ENCODE data around the gene CHRDL2.

Gene CHRDL2

DNA sequence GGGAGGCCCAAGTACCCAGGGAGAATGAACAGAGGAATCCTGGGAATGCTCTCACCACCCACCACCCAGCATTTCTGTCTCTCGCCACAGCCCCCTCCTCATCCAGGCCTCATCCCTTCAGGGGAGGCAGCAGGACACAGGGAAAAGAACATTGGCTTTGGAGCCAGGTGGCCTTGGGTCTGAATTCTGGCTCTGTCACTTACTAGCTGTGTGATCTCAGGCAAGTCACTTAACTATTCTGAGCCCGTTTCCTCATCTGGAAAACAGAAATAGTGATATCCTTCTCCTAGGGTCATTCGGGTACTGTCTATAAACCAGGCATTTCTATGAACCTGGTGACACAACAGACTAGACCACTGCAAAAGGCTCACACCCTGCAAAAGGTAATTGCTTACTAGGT is 22.1 kb downstream of the CHRDL2 start:
- no peak for DNase-seq

DNA sequence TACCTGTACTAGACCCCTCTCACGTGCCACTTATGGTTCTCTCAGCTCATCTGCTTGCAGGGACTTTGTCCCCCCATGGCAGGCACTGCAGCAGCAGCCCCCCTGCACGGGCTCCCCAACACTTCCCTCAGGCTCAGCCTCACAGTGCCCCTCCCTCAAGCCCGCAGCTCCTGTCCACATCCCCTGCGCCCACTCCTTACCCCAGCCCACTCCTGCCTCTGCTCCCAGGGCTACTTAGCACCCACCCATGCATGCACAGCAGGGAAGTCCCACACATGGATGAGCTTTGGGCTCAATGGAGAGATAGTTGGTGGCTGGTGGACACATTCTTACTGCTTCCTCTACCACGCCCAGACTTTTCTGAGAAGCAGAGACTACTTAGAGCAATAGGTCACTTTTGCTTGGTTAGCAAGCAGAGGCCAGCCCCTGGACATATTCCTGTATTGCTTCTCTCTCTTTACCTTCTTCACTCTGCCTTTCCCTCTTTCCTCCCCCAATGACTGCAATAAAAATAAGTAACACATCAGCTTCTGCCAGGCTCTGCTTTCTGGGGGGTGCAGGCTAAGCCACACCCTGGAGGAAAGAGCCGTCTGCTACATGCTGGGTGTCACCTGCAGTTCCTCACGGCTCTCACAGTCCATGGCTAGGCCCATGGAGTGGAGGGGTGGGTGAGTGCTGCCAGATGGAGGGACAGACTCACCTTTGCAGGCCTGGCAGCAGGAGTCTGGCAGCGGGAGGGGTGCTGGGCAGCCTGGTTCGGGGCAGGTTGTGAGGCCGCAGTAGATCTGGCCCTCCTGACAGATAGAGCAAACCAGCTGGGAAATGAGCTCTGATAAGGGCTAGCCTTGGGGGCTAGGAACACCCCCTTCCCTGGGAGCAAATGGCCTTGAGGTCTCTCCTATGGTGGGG is 23.4 kb downstream of the CHRDL2 start:
- DNase-seq = no peak

DNA sequence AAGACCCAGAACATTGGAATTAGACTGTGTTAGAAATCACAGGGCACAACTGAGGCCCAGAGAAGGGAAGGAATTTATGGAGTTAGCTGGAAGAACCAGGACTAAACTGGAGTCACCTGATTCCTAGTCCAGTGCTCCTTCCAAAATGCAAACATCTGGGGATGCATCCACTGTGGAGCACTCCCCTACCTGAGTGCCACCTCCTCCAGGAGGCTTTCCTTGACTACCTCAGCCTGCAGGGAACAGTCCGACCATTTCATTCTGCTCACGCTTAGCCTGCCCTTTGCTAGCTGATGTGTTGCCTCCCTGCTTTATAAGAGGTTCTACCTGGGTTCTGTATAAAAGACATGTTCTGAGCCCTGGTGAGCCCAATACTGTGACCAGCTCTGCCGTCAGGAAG is 24.0 kb downstream of the CHRDL2 start:
- DNase-seq = no peak

DNA sequence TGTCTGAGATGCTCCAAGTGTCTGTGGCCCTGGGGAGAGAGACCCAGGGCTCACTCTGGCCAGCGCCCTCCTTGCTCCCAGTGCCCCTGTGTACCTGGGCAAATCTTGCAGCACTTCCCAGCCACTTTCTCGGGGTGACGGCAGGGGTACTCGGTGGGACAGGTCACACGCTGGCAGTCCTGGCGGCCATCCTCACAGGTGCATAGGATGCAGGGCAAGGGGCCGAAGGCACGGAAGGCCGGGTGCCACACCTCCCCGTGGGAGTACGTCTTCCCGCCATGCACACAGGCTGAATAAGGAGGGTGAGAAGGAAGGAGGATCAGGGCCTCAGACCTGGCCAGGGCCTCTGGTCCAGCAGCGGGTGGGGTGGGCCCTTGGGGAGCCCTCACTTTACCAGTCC is 28.0 kb downstream of the CHRDL2 start:
- no peak for DNase-seq

- DNase-seq = peak; percentile 67
These were observed 28.7 kb downstream of the CHRDL2 start for GRCh38 chr11:74702383-74703007.

DNA sequence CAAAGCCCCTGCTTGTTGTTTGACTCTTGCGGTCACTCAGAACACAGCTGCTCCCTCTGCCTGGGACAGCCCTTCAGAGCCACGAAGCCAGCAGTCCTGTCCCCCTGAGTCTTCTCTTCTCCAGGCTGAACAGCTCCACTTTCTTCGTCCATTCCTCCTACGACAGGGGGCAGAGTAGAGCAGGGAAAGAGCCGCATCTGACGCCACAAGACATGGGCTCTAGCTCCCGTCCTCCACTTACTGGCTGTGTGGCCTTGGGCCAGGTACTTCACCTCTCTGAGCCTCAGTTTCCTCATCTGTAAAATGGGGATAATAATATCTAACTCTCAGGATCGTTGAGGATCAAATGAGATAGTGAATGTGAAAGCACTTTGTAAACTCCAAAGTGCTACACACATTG is 29.9 kb downstream of the CHRDL2 start:
- peak; percentile 6 for DNase-seq

DNA sequence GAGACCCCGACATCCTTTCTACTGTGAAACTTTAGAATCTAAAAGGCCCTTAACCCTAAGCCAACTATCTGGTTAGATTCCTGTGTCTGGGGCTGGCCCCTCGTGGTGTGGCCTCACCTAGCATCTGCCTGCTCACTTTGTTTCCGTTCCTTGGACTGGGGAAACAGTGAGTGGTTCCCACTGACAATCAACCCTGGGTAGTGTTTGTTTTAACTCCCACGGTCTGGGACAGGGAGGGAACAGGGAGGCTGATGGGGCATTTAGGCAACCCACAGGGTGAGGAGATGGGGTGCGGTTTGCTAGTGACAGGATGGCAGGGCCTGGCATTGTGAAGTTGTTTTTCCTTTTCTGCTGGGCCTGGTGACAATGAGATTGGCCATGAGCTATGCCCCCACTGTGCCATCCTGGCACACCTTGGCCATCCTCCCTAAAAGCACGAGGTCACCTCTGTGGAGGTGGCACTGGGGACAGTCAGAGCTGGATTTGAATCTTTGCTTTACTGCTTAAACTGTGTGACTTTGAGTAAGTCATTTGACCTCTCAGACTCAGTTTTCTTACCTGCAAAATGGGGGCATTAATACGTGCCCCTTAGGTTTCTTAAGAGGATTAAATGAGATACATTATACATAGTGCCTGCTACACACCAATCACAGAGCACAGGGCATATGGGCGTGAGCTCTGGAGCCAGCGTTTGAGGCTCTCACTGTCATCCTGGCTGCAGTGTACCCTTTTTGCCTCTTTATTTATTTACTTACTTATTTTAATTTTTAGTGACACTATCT is 31.4 kb downstream of the CHRDL2 start:
- DNase-seq = no peak

DNA sequence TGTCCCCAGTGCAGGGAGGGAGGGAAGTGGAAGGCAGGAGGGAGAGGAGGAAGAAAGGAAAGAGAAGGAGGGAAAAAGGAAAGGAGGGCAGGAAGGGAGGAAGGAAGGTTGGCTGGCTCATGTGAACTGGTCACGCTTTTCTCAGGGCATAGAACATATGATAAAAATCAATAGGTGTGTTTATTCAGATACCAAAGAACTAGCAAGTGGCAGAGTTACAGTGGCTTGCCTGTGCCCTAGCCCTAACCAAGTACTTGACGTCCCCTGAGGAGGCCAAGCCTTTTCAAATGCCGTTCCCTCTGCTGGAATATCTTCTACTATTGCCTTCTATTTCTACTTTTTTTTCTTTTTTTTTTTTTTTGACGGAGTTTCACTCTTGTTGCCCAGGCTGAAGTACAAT is 33.5 kb downstream of the CHRDL2 start:
- DNase-seq = no peak

DNA sequence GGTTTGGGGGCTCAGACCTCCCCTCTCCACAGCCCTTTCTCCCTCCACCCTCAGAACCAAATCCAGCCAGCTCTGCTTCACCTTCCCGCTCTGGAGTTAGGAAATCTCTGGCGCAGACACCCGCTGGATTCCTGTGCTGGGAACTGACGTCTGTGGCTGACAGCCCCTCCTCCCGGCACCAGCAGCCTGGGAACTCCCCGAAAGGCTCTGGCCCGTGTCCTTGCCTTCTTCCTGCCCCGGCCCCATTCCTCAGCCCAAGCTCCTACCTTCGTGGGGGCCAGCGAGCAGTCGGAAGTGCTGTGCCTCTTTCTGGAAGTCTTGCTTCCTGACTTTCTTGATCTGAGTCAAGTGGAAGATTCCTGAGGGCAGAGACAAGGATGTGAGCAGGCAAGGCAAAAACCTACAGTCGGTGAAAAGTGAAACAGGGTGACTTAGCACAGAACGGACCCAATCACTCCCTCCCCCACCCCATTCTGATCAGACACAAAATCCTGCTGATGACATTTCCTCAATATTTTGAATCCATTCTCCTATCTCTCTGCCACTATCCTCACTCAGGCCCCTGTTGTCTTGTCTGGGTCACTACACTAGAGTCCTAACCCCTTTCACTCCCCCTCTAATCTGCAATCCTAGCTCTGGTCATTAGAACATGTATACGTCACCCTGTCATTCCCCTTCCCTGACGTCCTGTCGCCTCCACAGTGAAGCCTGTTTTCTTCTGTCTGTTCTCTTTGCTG is 34.1 kb downstream of the CHRDL2 start:
- no peak for DNase-seq

- DNase-seq = no peak
These were observed 34.7 kb downstream of the CHRDL2 start for GRCh38 chr11:74696500-74696899.

- DNase-seq = no peak
These were observed 35.4 kb downstream of the CHRDL2 start for GRCh38 chr11:74695705-74696280.

GRCh38 chr11:74694136-74694930 is 36.9 kb downstream of the CHRDL2 start:
- no peak for DNase-seq

- DNase-seq = no peak
These were observed 37.7 kb downstream of the CHRDL2 start for GRCh38 chr11:74693531-74693930.

DNA sequence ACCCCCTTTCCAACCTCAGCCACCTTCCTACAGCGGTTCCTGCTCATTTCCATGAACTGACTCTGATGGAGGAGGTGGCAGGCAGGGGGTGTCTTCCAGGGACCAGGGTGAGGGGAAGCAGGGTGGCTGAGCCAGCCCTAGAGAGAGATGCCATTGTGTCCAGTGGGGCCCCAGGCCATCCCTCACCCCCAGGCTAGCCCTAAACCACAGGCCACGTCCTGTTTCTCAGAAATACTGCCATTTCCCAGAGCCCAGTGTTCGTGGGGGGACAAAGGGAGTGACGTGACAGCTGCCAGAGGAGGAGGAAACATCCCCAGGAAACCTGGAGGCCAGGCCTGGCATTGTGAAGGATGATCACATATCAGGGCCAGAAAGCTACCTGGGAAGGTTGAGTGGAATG is 39.5 kb downstream of the CHRDL2 start:
- no peak for DNase-seq

- no peak for DNase-seq
These were observed 41.6 kb downstream of the CHRDL2 start for GRCh38 chr11:74689666-74690065.

- DNase-seq = no peak
These were observed 43.8 kb downstream of the CHRDL2 start for GRCh38 chr11:74687237-74688023.

DNA sequence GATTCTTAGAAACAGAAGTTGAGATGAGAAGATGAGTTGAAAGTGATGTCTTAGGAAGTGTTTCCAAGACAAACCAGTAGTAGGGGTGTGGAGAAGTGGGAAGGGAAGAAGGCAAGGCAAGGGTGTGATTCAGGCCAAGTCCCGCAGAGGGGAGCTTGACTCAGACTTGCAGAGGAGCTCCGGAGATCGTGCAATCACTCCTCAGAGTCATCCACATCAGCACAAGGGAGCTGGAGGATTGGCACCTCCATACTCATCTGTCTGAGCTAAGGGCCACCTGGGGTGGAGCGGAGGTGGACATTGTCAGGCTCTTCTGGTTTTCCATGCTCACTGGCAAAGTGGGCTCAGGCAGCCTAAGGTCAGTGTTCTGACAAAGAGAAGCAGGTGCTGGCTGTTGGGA is 44.4 kb downstream of the CHRDL2 start:
- no peak for DNase-seq

GRCh38 chr11:74685905-74686304 is 45.3 kb downstream of the CHRDL2 start:
- no peak for DNase-seq

- no peak for DNase-seq
These were observed 45.9 kb downstream of the CHRDL2 start for GRCh38 chr11:74685338-74685737.

DNA sequence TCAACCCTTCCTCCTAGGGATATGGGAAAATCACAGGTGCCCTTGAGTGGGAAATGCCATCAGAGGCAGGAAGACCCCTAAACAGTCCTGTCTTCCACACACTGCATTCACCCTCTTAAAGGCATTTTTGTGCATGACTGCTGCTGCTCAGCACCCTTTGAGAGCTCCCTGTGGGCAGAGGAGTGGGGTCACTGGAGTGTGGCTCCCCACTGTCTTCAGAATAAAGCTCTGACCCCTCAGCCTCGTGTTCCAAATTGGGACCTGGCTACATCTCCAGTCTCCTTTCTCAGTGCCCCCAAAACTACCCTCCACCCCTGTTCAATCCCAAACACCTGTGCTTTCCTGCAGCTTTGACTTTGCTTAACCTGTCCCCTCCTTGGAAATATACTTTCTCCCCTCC is 46.6 kb downstream of the CHRDL2 start:
- DNase-seq = no peak

DNA sequence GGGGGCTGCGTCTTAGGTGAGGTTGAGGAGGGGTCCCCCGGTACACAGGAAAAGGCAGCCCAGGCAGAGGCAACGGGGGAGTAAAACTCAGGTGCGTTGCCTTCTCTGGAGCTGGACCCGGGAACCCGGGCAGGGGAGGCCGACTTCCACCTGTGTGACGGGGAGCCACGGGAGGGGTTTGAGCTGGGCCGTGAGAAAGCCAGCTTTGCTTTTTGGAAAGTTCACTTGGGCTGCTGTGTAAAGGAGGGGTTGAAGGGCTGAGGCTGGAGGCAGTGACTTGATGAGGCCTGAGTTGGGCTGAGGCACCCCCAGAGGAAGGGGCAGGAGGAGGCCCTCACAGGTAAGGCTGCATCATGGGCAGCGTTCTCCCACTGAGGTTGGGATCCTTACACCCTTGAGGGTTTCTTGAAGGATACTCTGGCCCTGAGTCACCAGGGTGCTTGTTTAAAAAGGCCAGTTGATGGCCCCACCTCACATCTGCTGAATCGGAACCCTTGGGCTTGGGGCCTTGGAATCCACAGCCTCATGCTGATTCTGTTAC is 47.2 kb downstream of the CHRDL2 start:
- DNase-seq = no peak
